BLaER1 (cell line): ENCODE measurements around the gene NFATC1.
"Not testable (repeated sequence)": the region's sequence is repeated elsewhere in the genome, so short reads cannot be mapped to it uniquely, and the experiment has no call there.

ENCODE experiments used
- H3K27ac ChIP-seq: shearing (Covaris generic); formaldehyde crosslinking; 2 replicates; pipeline ENCODE4 v1.8.1; 2022
- H3K27me3 ChIP-seq: shearing (Covaris generic); formaldehyde crosslinking; 2 replicates; pipeline ENCODE4 v1.8.1; 2022
- H3K36me3 ChIP-seq: shearing (Covaris generic); formaldehyde crosslinking; 2 replicates; pipeline ENCODE4 v1.8.1; 2022
- H3K4me1 ChIP-seq: shearing (Covaris generic); formaldehyde crosslinking; 2 replicates; pipeline ENCODE4 v1.8.1; 2022
- H3K4me2 ChIP-seq: shearing (Covaris generic); formaldehyde crosslinking; 2 replicates; pipeline ENCODE4 v1.8.1; 2022
- H3K4me3 ChIP-seq: shearing (Covaris generic); formaldehyde crosslinking; 2 replicates; pipeline ENCODE4 v1.8.1; 2022
- H3K9ac ChIP-seq: shearing (Covaris generic); formaldehyde crosslinking; 2 replicates; pipeline ENCODE4 v1.8.1; 2022
- H3K9me3 ChIP-seq: shearing (Covaris generic); formaldehyde crosslinking; 2 replicates; pipeline ENCODE4 v1.8.1; 2022
- H4K20me1 ChIP-seq: shearing (Covaris generic); formaldehyde crosslinking; 2 replicates; pipeline ENCODE4 v1.8.1; 2022
- Cebpa-rat ChIP-seq: shearing (Covaris generic); IDR thresholded peaks from 2 replicates; pipeline ENCODE4 v1.8.1; 2022

The NFATC1 gene

GRCh38 chr18:79481046-79481790 lies 85.5 kb downstream of the NFATC1 start:
- peaks cover 90% of the 10 kb centered on the region for H3K4me1 ChIP-seq
- peak overlapping the region; percentile 24; the same call in 1 of the 2 replicates for H3K4me2 ChIP-seq

DNA sequence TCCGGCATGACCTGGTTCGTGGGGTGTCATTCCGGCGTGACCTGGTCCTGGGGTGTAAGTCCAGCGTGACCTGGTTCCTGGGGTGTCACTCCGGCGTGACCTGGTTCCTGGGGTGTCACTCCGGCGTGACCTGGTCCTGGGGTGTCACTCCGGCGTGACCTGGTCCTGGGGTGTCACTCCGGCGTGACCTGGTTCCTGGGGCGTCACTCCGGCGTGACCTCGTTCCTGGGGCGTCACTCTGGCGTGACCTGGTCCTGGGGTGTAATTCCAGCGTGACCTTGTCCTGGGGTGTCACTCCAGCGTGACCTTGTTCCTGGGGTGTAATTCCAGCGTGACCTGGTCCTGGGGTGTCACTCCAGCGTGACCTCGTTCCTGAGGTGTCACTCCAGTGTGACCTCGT lies 87.7 kb downstream of the NFATC1 start:
- H3K27me3 ChIP-seq, H3K9ac ChIP-seq, H3K4me3 ChIP-seq, H4K20me1 ChIP-seq, H3K9me3 ChIP-seq: not testable (repeated sequence)
- H3K4me1 ChIP-seq: peaks cover 91% of the 10 kb centered on the region
- peak overlapping the region; percentile 97 for H3K4me2 ChIP-seq
- H3K36me3 ChIP-seq: peaks cover 22% of the 10 kb centered on the region
- peak overlapping the region; percentile 95 for H3K27ac ChIP-seq

More at GRCh38 chr18:79481046-79481790, 85.5 kb downstream of the NFATC1 start:
- Histone ChIP-seq H3K9ac (no peak overlapping the region), H3K27ac (peak overlapping the region; percentile 46; the same call in 1 of the 2 replicates), H3K27me3 (no peaks in the 10 kb centered on the region), H3K36me3 (peaks cover 7% of the 10 kb centered on the region), H4K20me1 (no peaks in the 10 kb centered on the region), H3K9me3 (no peaks in the 10 kb centered on the region), H3K4me3 (no peak overlapping the region)
- no peak for TF ChIP-seq Cebpa-rat

DNA sequence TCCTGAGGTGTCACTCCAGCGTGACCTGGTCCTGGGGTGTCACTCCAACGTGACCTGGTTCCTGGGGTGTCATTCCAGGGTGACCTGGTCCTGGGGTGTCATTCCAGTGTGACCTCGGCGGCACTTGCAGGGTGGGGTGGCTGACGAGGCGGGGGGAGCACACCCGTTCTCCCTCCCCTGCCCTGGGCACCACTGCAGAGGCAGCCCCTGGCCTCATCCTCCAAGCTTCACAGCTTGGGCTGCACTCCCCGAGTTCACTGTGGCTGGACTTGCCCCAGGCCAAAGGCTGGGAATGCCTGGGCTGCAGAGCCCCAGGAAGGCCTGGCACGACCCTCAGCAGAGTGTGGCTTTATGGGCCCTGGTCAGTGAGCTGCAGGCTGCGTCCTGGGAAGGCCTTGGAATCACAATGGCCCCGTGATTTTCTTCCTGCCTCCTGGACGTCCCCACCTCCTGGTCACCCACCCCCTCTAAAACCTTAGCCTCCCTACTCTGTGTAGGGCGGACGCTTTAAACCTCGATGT lies 88.3 kb downstream of the NFATC1 start:
- H3K4me2 ChIP-seq: peak overlapping the region; percentile 97
- H3K27ac ChIP-seq: peak overlapping the region; percentile 95
- no peak overlapping the region for H3K4me3 ChIP-seq
- no peak for TF ChIP-seq Cebpa-rat
- H3K27me3 ChIP-seq: no peaks in the 10 kb centered on the region
- peaks cover 91% of the 10 kb centered on the region for H3K4me1 ChIP-seq
- H3K9me3 ChIP-seq: no peaks in the 10 kb centered on the region
- peaks cover 21% of the 10 kb centered on the region for H3K36me3 ChIP-seq
- H4K20me1 ChIP-seq: peaks cover 3% of the 10 kb centered on the region; the same call in 1 of the 2 replicates
- peak overlapping the region; percentile 81 for H3K9ac ChIP-seq

DNA sequence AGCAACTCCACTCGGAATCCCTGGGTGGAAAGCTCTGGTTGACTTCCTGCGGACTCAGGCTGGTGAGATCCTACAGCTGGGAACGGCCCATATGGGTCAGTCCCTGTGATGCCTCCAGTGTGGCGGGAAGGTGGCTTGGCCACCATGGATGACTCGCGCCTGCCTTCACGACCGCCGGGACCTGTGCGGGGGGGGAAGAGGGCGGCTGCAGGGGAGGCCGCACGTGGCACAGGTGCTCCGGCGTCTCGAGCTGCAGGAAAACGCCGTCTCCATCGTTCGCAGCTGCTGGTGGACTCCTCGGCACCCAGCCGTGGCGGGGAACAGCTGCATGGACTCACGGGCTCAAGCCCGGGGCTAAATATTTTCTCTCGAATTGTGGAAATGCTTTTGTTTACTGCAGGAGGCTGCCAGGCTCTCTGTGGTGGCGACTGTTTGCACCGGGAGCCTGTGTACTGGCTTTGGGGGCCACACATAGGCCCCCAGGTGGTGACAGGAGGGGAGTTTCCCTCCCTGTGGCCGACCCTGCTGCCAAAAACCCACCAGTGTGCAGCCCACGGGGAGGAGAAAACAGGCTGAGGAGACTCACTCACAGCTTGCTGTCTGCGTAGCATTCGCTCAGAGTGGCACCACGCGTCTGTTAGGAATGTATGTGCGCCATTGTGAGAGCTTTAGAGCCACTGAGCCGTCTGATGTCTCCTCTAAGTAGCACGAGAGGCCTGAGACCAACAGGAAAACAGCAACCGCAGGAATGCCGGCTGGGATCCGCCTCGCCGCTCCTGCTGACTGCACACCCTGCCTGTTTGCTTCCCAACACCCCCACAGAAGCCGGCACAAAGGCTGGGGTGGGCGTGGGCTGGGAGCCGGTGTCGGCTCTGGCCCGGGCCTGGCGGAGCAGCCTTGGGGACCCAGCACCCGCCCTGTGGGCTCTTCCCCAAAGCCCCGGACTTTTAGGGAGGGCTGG lies 89.2 kb downstream of the NFATC1 start:
- Histone ChIP-seq H3K36me3 (peaks cover 25% of the 10 kb centered on the region), H3K9me3 (no peaks in the 10 kb centered on the region), H3K4me1 (peaks cover 91% of the 10 kb centered on the region), H3K4me2 (peak overlapping the region; percentile 97), H4K20me1 (peaks cover 5% of the 10 kb centered on the region; the same call in 1 of the 2 replicates), H3K9ac (peak overlapping the region; percentile 81), H3K27ac (peak overlapping the region; percentile 95), H3K27me3 (no peaks in the 10 kb centered on the region), H3K4me3 (peak overlapping the region; percentile 52)
- no peak for TF ChIP-seq Cebpa-rat

DNA sequence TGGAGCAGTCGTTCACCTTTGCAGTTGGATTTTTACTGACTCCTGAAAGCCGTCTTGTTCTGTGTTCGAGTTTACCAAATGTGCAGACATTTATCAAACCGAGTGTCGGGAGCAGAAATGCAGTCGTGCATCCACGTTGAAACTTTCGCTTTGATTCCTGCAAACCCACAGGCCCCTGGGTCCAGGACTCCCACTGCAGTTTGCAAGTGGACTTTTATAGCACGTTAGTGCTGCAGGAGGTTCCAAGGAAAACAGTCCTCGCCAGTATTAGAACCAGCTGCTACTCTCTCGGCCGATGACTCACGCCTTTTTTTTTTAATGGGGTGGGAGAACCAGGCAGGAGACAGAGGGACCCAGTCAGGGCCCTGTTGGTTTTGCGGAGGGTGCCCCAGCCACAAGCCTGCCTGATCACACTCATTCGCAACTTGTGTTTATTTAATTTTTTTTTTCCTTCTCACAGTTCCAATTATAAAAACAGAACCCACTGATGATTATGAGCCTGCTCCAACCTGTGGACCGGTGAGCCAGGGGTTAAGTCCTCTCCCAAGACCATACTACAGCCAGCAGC lies 90.1 kb downstream of the NFATC1 start:
- peak overlapping the region; percentile 95 for H3K27ac ChIP-seq
- H3K27me3 ChIP-seq: no peaks in the 10 kb centered on the region
- peaks cover 91% of the 10 kb centered on the region for H3K4me1 ChIP-seq
- peak overlapping the region; percentile 81 for H3K9ac ChIP-seq
- peak overlapping the region; percentile 97 for H3K4me2 ChIP-seq
- no peak for TF ChIP-seq Cebpa-rat
- H4K20me1 ChIP-seq: peaks cover 5% of the 10 kb centered on the region; the same call in 1 of the 2 replicates
- H3K9me3 ChIP-seq: no peaks in the 10 kb centered on the region
- H3K36me3 ChIP-seq: peaks cover 30% of the 10 kb centered on the region
- H3K4me3 ChIP-seq: peak overlapping the region; percentile 52; the same call in 1 of the 2 replicates

DNA sequence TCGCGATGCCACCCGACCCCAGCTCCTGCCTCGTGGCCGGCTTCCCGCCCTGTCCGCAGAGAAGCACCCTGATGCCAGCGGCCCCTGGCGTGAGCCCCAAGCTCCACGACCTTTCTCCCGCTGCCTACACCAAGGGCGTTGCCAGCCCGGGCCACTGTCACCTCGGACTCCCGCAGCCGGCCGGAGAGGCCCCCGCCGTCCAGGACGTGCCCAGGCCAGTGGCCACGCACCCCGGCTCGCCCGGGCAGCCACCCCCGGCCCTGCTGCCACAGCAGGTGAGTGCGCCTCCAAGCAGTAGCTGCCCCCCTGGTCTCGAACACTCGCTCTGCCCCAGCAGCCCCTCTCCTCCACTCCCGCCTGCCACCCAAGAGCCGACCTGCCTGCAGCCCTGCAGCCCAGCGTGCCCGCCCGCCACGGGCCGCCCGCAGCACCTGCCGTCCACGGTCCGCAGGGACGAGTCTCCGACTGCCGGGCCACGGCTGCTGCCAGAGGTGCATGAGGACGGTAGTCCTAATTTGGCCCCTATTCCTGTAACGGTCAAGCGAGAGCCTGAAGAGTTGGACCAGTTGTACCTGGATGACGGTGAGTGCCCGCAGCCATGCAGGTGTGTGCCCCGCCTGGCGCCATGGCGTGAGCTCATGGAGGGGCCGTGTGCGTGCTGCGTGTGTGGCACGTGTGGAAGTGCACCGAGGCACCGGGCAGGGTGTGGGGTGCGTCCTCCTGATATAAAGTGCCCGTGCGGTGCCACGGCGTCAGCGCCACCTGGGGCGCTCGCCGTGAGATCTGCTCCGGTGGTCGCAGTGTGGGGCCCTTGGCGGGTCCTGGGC lies 90.8 kb downstream of the NFATC1 start:
- H3K9ac ChIP-seq: peak overlapping the region; percentile 81; the same call in 1 of the 2 replicates
- no peak for TF ChIP-seq Cebpa-rat
- peak overlapping the region; percentile 95 for H3K27ac ChIP-seq
- peak overlapping the region; percentile 97 for H3K4me2 ChIP-seq
- no peaks in the 10 kb centered on the region for H3K9me3 ChIP-seq
- H3K36me3 ChIP-seq: peaks cover 35% of the 10 kb centered on the region
- no peaks in the 10 kb centered on the region for H3K27me3 ChIP-seq
- H4K20me1 ChIP-seq: peaks cover 5% of the 10 kb centered on the region; the same call in 1 of the 2 replicates
- 0 out of 2 replicates have a peak overlapping the region, but pooled peaks have one; percentile 52 for H3K4me3 ChIP-seq
- H3K4me1 ChIP-seq: peaks cover 91% of the 10 kb centered on the region

GRCh38 chr18:79487183-79487800 lies 91.6 kb downstream of the NFATC1 start:
- peaks cover 5% of the 10 kb centered on the region; the same call in 1 of the 2 replicates for H4K20me1 ChIP-seq
- peak overlapping the region; percentile 97 for H3K4me2 ChIP-seq
- peaks cover 96% of the 10 kb centered on the region for H3K4me1 ChIP-seq
- peaks cover 42% of the 10 kb centered on the region for H3K36me3 ChIP-seq
- no peaks in the 10 kb centered on the region for H3K27me3 ChIP-seq
- H3K9me3 ChIP-seq: no peaks in the 10 kb centered on the region
- H3K9ac ChIP-seq: no peak overlapping the region
- peak overlapping the region; percentile 61 for H3K27ac ChIP-seq
- H3K4me3 ChIP-seq: no peak overlapping the region
- no peak for TF ChIP-seq Cebpa-rat

GRCh38 chr18:79487801-79488201 lies 92.1 kb downstream of the NFATC1 start:
- no peak overlapping the region for H3K4me3 ChIP-seq
- H3K36me3 ChIP-seq: peaks cover 44% of the 10 kb centered on the region
- H4K20me1 ChIP-seq: peaks cover 5% of the 10 kb centered on the region; the same call in 1 of the 2 replicates
- H3K4me1 ChIP-seq: peaks cover 95% of the 10 kb centered on the region
- H3K27me3 ChIP-seq: no peaks in the 10 kb centered on the region
- TF ChIP-seq Cebpa-rat: no peak
- no peaks in the 10 kb centered on the region for H3K9me3 ChIP-seq
- H3K9ac ChIP-seq: peak overlapping the region; percentile 27; the same call in 1 of the 2 replicates
- peak overlapping the region; percentile 61 for H3K27ac ChIP-seq
- H3K4me2 ChIP-seq: peak overlapping the region; percentile 97
